Renal cortical epithelial cell (primary cell): ENCODE results near the gene KIR3DL2. TPM values are rescaled to one million over a fixed set of nuclear protein-coding genes. Genes with fewer than 3 reads are reported as not detected.
"Not testable (repeated sequence)": the region's sequence is repeated elsewhere in the genome, so short reads cannot be mapped to it uniquely, and the experiment has no call there.

Experiments used
- DNase-seq: peaks from one replicate; pipeline ENCODE4 v3.0.0-alpha.2; 2011; ENCODE audit warnings: low read depth
- total RNA-seq: library from RNA; depleted of rRNA; stranded (reverse); fragments of >200 nt; gene quantifications from 2 replicates; pipeline ENCODE4 v1.2.3, GENCODE V29; 2014

Gene KIR3DL2
- total RNA-seq, 1 donor from 2014 or later, result not detected

- no peak for DNase-seq
Measured at GRCh38 chr19:54871696-54872095, 21.5 kb downstream of the KIR3DL2 start.

GRCh38 chr19:54873990-54874389, 23.7 kb downstream of the KIR3DL2 start, which contains the start of gene FCAR:
TSS of gene FCAR (plus strand) at chr19:54874235. CDS start at chr19:54874290, 55 bp downstream.
- no peak for DNase-seq

- DNase-seq, result no peak
Measured at GRCh38 chr19:54875506-54875905, 25.3 kb downstream of the KIR3DL2 start.

- DNase-seq, result no peak
Measured at GRCh38 chr19:54877471-54877870, 27.2 kb downstream of the KIR3DL2 start.

- DNase-seq, result no peak
Measured at GRCh38 chr19:54881884-54882283, 31.6 kb downstream of the KIR3DL2 start.

- DNase-seq, result no peak
Measured at GRCh38 chr19:54882758-54883157, 32.5 kb downstream of the KIR3DL2 start.

GRCh38 chr19:54883228-54883627, 33.0 kb downstream of the KIR3DL2 start:
- no peak for DNase-seq

- DNase-seq, result no peak
Measured at GRCh38 chr19:54888239-54888638, 38.0 kb downstream of the KIR3DL2 start.

- no peak for DNase-seq
Measured at GRCh38 chr19:54889566-54889965, 39.3 kb downstream of the KIR3DL2 start.

- DNase-seq, result no peak
Measured at GRCh38 chr19:54893406-54893805, 43.2 kb downstream of the KIR3DL2 start.

GRCh38 chr19:54894106-54894505, 43.9 kb downstream of the KIR3DL2 start:
- not testable (repeated sequence) for DNase-seq

GRCh38 chr19:54896036-54896435, 45.8 kb downstream of the KIR3DL2 start:
- no peak for DNase-seq

- DNase-seq, result not testable (repeated sequence)
Measured at GRCh38 chr19:54898685-54899084, 48.4 kb downstream of the KIR3DL2 start.

GRCh38 chr19:54899646-54900045, 49.4 kb downstream of the KIR3DL2 start:
- not testable (repeated sequence) for DNase-seq

- DNase-seq, result not testable (repeated sequence)
Measured at GRCh38 chr19:54901153-54901552, 50.9 kb downstream of the KIR3DL2 start.

GRCh38 chr19:54902061-54902460, 51.8 kb downstream of the KIR3DL2 start:
- no peak for DNase-seq

GRCh38 chr19:54903303-54903702, 53.1 kb downstream of the KIR3DL2 start:
- DNase-seq, result no peak

GRCh38 chr19:54904261-54904660, 54.0 kb downstream of the KIR3DL2 start:
- not testable (repeated sequence) for DNase-seq

GRCh38 chr19:54905421-54905802, 55.2 kb downstream of the KIR3DL2 start:
- DNase-seq, result no peak

GRCh38 chr19:54905803-54906511, 55.7 kb downstream of the KIR3DL2 start, which contains the start of gene NCR1:
TSS of gene NCR1 (plus strand) at chr19:54906148. CDS start at chr19:54906188, 40 bp downstream.
- DNase-seq, result no peak

GRCh38 chr19:54906819-54907218, 56.6 kb downstream of the KIR3DL2 start:
- DNase-seq, result no peak

- DNase-seq, result not testable (repeated sequence)
Measured at GRCh38 chr19:54907899-54908298, 57.7 kb downstream of the KIR3DL2 start.
